ENCODE measurements around the gene L3MBTL3.
A peak's percentile ranks its signal among the peaks of the same experiment; 100 is the strongest.

Gene L3MBTL3

DNA sequence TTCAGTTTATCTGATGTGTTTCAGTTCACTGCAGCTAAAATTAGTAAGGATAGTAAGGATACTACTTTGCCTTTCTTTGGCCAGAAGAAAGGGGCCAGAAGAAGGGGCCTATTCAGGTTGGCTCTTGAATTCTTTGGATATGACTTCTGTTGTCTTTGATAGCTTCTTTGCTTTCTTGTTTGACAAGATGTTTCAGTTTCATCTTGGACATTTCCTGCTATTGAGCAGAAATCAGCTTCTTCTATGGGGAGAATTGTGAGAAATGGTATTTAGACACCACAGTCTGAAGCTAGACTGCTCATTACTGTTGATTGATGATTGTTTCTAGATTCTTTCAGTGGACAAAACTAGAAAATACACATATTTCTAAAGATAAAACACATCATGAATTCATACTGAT, 23.2 kb downstream of the L3MBTL3 start:
- no peak overlapping the region for H3K27ac ChIP-seq
- TF ChIP-seq CTCF (IDR thresholded peaks at IDR 0.05) = no peak
- TF ChIP-seq ZFX (IDR thresholded peaks at IDR 0.05; ENCODE audit: borderline replicate concordance) = no peak

DNA sequence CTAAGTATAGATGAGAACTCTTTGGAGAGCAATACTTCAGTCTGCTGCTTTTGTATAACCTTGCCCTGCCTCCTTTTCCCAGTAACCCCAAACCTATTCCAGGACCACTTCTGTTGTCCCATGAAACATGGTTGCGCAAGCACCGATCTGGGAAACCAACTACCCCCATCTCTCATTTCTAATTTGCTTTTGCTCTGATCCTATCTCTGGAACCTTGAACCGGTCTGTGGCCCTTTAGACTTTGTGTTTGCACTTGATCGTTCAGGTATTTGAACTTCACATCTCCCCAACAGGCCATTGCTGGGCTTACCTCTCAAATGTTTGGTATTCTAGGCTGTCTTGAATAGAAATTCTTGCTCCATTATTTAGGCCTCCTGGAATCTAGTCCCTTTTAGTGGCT, 25.0 kb downstream of the L3MBTL3 start:
- TF ChIP-seq ZFX (IDR thresholded peaks at IDR 0.05; ENCODE audit: borderline replicate concordance) = no peak
- H3K27ac ChIP-seq = no peak overlapping the region

- H3K27ac ChIP-seq = no peak overlapping the region
- no peak for TF ChIP-seq CTCF (IDR thresholded peaks at IDR 0.05)
- no peak for TF ChIP-seq ZFX (IDR thresholded peaks at IDR 0.05; ENCODE audit: borderline replicate concordance)
These were observed 27.2 kb downstream of the L3MBTL3 start for GRCh38 chr6:130045622-130046021.

GRCh38 chr6:130046671-130047070, 28.3 kb downstream of the L3MBTL3 start:
- H3K27ac ChIP-seq = no peak overlapping the region
- TF ChIP-seq CTCF (IDR thresholded peaks at IDR 0.05) (no peak), ZFX (IDR thresholded peaks at IDR 0.05; ENCODE audit: borderline replicate concordance) (no peak)

- H3K27ac ChIP-seq = no peak overlapping the region
- no peak for TF ChIP-seq ZFX (IDR thresholded peaks at IDR 0.05; ENCODE audit: borderline replicate concordance)
- TF ChIP-seq CTCF (IDR thresholded peaks at IDR 0.05) = peak; percentile 19
These were observed 29.0 kb downstream of the L3MBTL3 start for GRCh38 chr6:130047088-130047995.

DNA sequence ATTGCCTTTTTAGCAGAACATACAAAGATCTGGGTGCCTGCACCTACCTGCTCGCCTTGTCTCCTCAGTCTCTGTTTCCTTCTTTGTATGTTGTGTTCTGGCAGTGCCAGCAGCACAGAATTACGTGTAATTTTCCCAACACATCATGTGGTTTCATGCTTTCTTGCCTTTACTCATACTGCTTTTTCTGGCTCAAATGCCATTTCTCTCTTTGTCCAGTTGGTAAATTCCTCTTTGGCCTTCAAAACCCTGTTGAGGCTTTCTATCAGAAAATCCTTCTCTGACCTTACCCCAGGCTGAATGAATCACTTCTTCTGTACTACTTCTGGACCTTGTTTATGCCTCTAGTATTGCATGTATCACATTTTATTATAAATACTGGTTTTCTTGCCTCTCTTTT, 31.8 kb downstream of the L3MBTL3 start:
- TF ChIP-seq CTCF (IDR thresholded peaks at IDR 0.05) (no peak), ZFX (IDR thresholded peaks at IDR 0.05; ENCODE audit: borderline replicate concordance) (no peak)
- H3K27ac ChIP-seq = no peak overlapping the region

DNA sequence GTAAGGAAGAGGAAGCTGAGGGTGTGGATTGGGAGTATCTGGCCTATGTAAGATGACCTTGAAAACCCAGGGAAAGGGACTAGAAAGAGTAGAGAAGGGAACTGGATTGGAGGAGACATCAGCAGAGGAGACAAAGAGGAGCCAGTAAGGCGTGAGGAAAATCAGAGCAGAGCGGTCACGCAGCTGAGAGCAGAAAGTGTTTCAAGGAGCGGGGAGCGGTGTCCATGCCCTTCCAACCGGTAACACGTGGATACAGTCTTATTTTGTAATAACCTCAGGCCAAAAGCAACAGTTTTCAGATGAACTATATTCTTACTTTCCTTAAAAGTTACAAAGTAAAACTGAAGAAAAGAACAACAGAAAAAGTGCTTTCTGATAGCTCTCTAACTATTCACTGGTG, 36.3 kb downstream of the L3MBTL3 start:
- TF ChIP-seq CTCF (IDR thresholded peaks at IDR 0.05) = no peak
- no peak for TF ChIP-seq ZFX (IDR thresholded peaks at IDR 0.05; ENCODE audit: borderline replicate concordance)

More for the DNA sequence above, 36.3 kb downstream of the L3MBTL3 start:
- no peak overlapping the region for H3K27ac ChIP-seq

All from 22Rv1 (cell line).